ENCODE data around the gene BNIP3.
"Not testable (repeated sequence)": the region's sequence is repeated elsewhere in the genome, so short reads cannot be mapped to it uniquely, and the experiment has no call there.

BNIP3 gene

DNA sequence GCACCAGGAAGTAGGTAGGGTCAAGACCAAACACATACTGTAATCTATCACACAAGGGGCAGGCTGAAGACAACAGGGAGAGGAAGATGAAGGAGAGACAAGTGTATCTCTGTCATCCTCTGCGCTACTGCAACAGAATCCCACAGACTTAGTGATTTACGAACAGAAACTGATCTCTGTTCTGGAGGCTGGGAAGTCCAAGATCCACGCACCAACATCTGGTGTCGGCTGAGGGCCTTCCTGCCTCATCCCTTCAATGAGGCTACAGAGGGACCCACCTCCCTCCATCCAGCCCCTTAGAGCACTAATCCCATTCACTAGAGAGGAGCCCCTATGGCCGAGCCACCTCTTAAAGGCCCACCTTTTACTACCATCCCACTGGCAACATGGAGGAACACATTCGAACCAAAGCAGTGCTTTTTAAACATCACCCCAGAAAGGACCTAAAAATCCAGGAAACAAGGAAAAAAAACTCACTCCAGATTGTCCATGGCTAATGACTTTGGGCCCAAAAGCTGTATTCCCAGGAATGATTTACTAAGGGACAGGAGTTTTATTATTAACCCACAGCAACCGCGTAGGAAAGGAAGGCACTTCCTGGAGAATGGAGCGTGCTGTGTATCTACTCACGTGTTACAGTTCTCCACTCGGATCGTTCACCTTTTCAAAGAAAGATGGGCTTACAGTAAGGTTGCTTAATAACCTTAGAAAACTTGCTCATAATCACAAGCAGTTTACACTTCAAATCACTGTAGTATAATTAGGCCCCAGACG, 4.2 kb downstream of the BNIP3 start:
- DNase-seq = no peak

DNA sequence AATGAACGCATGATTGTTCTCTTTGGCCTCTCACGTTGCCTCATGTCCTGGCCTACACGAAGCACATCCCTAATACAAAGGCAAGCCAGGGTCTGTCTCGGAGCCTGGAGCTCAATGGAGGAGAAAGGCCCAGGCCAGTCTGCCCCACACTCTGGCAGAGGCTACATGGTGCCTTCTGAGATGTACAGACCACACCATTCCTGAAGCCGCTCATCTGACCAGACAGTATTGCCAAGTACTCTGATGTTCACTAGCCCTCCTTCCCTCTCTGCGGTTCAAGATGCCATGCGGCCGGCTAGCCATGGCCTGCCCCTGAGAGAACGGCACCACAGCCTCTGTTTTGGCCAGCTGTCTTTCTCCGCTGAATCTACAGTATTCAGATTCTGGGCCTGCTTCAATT, 5.9 kb downstream of the BNIP3 start:
- no peak for DNase-seq

DNA sequence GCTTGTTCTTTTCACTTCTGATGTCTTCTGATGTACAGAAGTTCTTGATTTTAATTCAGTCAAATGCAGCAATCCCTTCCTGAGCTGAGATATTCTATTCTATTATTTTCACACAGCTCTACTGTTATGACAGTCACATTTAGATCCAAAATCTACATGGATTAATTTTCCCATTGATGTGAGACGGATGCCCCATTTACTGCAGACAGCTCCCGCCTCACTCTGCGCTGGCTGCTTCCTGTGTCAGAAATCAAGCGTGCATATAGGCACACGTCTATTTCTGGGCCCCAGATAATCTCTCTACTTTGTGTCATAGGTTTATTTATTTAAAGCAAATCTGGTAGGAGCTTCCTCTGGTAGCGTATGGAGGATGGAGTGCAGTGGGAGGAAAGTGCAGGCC, 6.7 kb downstream of the BNIP3 start:
- DNase-seq = no peak

DNA sequence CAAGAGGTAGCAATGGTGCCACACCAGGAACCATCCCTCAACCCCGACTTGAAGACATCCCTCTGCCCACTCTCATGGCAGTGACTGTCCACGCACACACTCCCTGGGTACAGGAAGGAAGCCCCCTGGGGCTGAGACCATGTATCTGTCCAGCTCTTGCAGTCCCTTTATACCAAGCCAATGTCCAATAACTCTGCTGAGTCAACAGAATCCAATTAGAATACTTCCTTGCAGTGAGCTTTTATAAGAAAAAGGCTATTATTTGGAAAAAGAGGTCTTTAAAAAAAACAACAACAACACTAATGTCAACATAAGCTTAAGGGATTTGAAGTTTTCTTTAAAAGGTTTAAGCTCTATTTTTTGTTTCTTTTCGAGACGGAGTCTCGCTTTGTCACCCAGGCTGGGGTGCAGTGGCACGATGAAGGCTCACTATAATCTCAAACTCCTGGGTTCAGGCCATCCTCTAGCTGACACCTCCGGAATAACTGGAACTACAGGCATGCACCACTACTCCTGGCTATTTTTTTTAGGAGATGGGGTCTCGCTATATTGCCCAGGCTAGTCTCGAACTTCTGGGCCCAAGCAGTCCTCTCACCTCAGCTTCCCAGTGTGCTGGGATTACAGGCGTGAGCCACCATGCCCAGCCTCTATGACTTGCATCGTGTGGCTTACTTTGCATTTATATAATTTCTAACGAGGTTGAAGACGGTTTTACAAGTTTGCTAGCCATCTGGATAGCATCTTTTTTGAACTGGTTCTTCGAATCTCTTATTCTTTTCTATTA, 7.5 kb downstream of the BNIP3 start:
- DNase-seq = no peak

DNA sequence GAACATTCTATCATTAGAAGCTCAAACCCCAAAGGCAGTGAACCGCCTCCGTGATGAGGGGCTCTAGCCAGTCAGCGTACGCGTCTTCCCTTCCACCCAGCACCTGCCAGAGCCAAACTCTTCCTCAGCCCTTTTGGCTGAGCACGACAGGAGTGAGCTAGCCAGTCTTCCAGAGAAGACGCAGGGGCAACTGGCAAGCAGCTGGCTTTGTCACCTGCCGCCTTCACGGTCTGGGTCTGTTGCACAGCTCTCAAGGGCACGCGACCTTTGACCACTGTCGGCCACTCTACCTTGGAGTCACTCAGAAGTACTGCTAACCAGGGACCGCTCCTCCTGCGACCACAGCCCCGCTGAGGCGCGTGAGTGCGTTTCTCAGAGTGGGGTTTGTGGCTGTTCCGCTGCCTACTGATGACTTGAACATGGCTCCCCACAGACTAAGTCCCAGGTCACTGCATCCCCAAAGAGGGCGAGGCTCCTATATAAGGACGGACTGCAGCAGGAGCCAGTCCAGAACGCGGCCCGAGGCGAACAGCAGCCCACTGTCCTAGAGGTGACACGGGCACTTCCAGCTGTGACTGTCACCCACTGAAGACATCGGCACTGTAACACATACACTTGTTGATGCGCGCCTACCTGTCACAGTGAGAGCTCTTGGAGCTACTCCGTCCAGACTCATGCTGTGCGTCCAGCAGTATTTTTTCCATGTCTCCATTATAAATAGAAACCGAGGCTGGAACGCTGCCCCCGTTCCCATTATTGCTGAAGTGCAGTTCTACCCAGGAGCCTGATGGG, 8.4 kb downstream of the BNIP3 start:
- DNase-seq = no peak

DNA sequence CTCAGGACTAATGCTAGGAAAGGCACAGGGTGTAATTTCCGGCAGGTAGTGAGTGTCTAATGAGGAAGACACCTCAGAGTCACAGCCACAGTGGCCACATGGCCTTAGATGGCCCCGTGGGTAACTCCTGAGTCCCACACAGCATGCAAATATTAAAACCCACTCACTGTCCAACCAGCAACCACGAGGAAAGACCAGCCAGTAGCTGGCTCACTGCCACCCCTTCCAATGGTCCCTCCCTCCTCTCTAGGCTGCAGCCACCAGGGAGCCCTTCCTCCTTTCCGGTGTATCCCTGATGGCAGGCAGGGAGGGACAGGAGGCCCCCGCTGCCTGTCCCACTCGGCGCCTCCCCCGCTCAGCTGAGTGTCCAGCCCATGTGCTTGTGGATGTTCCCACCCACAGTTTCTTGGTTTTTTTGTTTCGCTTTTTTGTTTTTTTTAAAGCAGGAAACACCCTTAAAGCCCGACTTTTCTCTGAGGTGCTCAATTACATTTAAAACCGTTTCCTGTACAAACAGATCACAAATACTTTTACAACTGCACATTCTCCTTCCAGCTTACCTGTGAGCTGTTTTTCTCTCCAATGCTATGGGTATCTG, 9.2 kb downstream of the BNIP3 start:
- no peak for DNase-seq

DNA sequence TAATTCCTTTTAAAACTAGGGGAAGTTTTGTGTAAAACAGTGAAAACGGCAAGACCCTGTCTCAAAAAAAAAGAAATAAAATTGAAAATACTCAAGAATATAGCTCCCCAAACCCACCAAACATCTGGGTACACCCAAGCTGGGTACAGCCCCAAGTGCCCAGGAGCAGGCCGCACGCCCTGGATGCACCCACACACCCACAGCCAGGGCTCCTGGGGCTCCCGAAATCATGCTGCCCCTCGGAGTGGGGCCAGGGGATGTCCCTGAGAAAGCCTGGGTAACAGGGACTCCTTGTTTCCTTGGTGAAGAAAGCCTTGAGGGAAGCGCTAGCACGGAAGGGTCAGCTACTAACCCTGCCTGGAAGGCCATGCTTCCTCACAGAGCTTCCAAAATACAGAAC, 10.1 kb downstream of the BNIP3 start:
- DNase-seq = no peak

DNA sequence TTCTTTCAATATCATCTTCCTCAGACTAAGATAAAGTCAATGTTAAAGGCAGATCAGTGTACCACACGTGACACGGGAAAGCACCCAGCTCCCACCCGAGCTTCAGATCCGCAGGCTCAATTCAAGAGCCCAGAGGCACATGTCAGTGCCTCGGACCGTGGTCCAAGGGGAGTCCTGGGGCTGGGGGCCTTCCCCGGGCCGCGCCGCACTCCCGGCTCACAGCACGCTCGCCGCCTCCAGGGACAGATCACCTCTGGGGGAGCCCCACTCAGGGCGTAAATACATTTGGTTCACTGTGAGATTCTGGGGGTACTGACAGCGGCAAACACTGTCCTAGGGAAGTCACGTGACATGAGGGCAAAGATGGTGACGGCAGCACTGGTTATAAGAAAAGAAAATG, 10.8 kb downstream of the BNIP3 start:
- no peak for DNase-seq

DNA sequence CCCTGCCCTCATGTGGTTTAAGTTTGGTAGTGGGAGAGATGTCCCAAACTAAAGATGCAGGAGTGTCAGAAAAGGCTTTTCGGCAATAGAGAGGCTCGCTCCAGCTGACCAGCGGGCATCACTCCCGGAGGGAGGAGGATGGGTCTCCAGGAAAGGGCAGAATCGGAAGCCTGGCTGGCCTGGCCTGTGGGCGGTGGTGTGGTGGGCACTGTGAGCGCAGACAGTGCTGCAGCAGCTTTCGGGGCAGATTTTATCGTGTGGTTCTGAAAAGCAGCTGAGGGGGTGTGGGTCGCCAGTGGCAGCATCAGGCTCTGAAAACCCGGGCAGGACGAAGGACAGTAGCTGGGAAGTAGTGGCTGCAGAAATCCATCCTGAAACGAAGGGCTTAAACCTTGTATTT, 12.8 kb downstream of the BNIP3 start:
- no peak for DNase-seq

DNA sequence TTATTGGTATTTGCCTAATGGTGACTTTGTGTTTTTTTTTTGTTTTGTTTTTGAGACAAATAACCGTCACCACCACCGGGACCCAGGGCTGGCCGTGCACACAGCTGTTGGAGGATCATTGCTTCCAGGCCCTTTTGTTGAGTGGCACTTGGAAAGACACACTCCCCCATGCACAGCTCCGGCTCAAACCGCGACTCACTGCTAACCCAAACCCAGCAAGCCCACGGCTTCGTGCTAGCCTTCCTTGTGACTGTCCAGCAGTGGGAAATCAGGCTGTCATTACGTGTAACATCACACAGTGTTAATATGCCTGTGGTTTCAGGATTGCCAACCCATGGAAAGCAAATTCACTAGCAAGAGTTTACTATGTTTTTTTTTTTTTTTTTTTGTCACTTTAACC, 17.4 kb downstream of the BNIP3 start:
- DNase-seq = no peak

DNA sequence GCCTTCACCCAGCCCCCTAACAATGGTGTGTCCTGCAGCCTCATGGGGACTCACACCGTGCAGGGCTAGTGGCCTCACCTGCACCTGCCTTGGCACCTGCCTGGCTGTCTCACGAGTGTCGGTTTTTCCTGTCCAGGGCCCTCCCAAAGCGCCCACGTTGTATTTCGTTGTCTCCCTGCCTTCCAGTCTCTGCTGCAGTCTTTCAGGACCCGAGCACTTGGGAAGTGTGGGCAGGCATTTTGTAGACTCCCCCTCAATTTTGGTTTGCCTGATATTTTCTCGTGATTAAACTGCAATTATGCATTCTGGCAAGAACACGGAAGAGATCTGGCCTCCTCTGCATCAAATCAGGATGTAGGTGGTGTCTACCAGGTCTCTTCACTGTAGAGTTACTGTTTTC, 17.9 kb downstream of the BNIP3 start:
- DNase-seq = no peak

DNA sequence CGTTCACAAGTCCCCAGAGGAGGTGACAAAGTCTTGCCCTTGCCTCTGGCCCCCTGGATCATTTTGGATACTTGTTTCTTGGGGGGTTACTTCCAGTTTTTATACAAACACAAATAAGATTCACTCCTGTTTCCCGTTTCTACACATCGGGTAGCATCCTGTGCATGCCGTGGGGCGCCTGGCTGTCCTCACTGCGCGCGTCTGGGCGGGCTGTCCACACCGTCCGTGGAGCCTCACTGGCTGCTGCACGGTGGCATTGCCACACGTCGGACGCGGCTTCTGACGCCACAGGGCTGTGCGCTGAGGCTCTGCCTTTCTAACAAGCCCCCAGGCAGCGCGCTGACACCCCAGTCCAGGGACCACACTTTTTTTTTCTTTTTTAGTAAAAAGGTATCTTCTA, 18.4 kb downstream of the BNIP3 start:
- no peak for DNase-seq

DNA sequence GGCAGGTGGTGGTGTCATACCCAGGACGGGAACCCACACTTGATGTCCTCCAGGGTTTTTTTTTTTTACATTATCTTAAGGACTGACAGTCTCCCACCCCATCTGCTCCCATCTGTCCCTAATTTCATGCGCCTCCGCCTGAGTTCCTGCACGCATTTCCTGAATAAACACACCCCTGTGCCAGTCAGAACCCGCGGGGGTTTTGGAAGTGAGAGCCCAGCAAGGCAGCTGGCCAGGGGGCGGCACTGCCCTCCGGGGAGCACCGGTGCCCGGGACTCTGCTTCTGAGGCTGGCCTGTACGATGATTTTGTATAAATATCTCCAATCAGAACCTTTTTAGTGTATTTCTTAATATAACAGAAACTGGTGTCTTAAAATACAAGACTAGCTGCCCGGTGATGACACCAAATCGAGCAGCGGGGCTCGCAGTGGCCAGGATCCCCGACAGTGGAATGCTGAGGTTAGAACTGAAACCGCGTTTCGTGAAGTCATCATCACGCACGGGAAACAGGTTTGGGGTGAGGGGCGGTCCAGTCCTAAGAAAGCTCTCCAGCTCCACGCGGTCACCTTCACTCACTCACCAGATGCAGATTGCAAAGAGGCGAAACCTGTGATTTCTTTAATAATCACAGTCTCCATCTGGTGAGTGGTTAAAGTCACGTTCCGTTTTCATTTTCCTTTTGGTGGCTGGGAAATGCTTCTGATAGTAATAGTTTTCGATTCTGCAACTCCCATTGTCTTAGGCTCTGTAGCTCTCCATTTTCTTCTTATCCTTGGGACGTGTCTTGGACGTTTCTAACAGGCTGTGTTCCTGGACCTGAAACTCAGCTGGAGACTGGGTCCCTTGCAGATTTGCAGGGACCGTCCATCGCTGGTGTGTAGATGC, 19.7 kb downstream of the BNIP3 start:
- DNase-seq = no peak

DNA sequence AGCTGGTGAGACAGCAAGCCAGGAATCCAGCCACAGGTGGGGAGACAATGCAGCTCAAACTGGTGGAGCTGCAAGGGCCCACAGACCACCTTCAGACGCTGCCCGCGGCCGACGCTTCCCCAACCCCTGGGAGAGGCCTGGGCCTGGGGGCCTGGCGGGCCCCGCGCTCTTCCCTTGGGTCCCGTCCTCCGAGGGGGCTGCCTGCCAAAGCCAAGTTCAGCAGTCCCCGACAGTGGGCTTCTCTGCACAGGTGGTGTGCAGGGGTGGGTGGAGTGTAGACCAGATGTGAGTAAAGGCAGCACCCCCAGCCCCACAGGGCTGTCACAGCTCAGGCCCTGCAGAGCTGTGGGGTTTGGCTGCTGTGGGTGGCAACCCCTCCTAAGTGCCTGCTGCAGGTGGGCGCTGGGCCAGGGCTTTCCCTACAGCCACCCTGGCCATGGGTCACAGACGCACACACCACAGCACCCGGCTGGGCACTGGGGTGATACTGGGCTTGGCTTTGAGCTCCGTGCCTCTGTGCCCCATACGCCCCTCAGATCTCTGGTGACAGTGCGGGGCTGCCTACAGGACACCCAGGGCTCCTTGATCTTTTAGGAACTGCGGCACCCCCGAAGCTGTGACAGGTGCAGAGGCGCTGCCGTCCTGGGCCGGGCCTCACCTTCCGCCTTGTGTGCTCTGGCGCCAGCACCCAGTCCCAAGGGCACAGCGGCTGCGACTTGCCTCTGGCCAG, 20.5 kb downstream of the BNIP3 start:
- DNase-seq = no peak

DNA sequence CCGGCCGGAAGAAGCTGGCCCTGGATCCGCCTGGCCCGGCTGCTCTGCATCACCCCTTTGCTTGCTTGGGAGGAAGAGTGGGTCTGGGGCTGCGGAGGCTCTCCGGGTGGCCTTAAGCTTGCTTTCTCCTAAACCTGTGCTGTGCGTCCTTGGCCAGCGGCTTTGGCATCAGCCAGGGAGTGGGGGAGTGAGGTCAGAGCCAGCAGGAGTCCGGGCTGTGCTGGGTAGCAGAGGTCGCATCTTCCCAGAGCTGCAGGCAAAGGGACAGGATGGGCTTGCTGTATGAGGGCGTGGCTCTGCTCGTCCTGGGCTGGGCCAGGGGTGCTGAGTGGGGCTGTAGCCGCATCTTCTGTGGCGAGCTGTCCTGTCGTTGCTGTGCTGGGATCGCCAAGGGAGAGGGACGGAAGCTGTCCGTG, 21.1 kb downstream of the BNIP3 start:
- no peak for DNase-seq

DNA sequence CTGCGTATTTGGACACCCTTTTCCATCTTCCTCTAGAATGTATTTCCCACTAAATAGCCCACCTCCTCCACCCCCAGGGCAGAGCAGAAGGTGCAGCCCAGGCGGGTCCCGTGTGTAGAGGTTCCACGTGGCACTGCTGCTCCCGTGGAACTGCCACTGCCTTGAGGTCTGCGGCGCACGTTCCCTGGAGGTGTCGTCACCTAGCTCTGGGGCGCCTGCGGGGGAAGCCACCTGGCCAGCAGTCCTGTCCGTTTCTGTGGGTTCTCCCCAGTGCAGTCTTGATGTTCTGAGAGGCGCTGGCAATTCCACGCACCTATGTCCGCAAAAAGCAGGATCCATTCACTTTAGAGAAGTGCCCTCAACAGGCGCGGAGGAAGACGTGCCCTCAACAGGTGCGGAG, 21.9 kb downstream of the BNIP3 start:
- no peak for DNase-seq

DNA sequence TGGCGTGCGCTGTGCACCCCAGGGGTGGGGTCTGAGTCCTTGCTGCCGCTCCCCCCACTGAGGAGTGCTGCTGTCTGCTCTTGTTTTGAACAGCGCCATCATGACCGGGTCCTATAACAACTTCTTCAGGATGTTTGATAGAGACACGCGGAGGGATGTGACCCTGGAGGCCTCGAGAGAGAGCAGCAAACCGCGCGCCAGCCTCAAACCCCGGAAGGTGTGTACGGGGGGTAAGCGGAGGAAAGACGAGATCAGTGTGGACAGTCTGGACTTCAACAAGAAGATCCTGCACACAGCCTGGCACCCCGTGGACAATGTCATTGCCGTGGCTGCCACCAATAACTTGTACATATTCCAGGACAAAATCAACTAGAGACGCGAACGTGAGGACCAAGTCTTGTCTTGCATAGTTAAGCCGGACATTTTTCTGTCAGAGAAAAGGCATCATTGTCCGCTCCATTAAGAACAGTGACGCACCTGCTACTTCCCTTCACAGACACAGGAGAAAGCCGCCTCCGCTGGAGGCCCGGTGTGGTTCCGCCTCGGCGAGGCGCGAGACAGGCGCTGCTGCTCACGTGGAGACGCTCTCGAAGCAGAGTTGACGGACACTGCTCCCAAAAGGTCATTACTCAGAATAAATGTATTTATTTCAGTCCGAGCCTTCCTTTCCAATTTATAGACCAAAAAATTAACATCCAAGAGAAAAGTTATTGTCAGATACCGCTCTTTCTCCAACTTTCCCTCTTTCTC, 26.0 kb downstream of the BNIP3 start:
- DNase-seq = no peak

DNA sequence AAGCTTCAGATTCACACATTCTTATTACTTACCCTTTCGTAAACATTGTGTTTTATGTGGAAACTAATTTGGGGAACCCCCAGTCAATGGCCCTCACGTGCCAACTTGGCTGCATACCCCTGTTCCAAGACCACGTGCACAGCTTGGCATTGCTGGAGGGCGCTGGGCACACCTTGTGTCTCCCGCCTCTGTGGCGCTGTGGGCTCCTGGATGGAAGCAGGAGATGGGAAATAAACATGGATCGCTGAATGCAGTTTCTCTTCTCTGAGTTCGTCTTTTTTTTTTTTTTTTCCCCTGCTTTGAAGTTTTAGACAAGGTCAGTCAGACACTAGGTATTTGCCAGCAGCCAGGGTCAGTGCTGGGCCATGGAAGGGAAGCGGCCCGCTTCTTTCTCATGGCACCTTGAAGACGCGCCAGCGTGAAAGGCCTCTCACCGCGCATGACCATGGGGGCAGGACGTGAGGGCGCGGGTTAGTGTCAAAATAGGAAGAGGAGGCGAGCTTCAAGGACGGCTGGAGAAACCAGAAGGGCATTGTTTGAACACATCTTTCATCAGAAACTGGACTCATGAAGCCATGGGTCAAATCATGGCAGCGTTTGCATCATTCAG, 27.3 kb downstream of the BNIP3 start:
- no peak for DNase-seq

DNA sequence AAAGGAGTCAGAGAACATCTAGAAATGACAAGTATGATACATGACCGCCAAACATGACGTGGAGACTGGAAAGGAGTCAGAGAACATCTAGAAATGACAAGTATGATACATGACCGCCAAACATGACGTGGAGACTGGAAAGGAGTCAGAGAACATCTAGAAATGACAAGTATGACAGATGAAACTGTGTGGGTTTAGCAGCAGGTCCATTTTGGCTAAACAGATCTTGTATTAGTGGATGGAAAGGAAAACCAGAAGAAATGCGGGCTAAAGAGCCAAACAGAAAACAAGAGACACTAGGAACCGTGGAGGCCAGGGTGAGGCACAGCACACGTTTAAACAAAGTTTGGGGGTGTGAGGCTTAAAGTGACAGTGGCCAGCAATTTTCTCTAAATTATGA, 31.8 kb downstream of the BNIP3 start:
- not testable (repeated sequence) for DNase-seq

All from NK-92 treated with Interleukin-12 subunit alpha and Interleukin-12 subunit beta, amount 100 ng/mL, for 24 hours (cell line).